Liver (tissue), 9 donors: ENCODE measurements around the gene BRAT1. TPM values are rescaled to one million over a fixed set of nuclear protein-coding genes. Genes with fewer than 3 reads are reported as not detected.

ENCODE experiments used
- DNase-seq: peaks from one replicate; pipeline ENCODE4 v3.0.0-alpha.2; 2017; ENCODE audit warnings: low spot score
- H3K27ac ChIP-seq, 2 donors: one replicate each; pipeline ENCODE4 v1.7.0; 2013; ENCODE audit warnings: inconsistent platforms in 2 of 2, low read length in 2 of 2, control low read depth in 1 of 2, low read depth in 1 of 2, mild to moderate bottlenecking in 1 of 2
- H3K27me3 ChIP-seq, 4 donors: one replicate each; pipeline versions ENCODE4 v1.6.1 to v1.7.0; 2013; ENCODE audit warnings: low read length in 3 of 4, inconsistent platforms in 1 of 4, mild to moderate bottlenecking in 1 of 4, moderate library complexity in 1 of 4; ENCODE audit not compliant: control insufficient read depth in 4 of 4, insufficient read depth in 4 of 4
- H3K36me3 ChIP-seq, 4 donors: one replicate each; pipeline versions ENCODE4 v1.6.1 to v1.7.0; 2013; ENCODE audit warnings: low read length in 3 of 4, mild to moderate bottlenecking in 3 of 4, low read depth in 1 of 4, moderate library complexity in 1 of 4; ENCODE audit not compliant: control insufficient read depth in 4 of 4, insufficient read depth in 3 of 4
- H3K4me1 ChIP-seq, 4 donors: one replicate each; pipeline versions ENCODE4 v1.6.1 to v1.7.0; 2013; ENCODE audit warnings: low read length in 3 of 4, mild to moderate bottlenecking in 3 of 4, moderate library complexity in 1 of 4; ENCODE audit not compliant: control insufficient read depth in 4 of 4, insufficient read depth in 4 of 4
- H3K4me3 ChIP-seq, 3 donors: one replicate each; pipeline versions ENCODE4 v1.6.1 to v1.7.0; 2013; ENCODE audit warnings: low read length in 3 of 3, control low read depth in 1 of 3, low read depth in 1 of 3, mild to moderate bottlenecking in 1 of 3
- H3K9ac ChIP-seq, 2 donors: one replicate each; pipeline ENCODE4 v1.7.0; 2013; ENCODE audit warnings: low read length in 2 of 2, mild to moderate bottlenecking in 2 of 2, moderate library complexity in 2 of 2, control low read depth in 1 of 2, low read depth in 1 of 2
- H3K9me3 ChIP-seq, 4 donors: one replicate each; pipeline versions ENCODE4 v1.6.1 to v1.7.0; 2013; ENCODE audit warnings: low read length in 3 of 4; ENCODE audit not compliant: control insufficient read depth in 4 of 4
- EGR1 ChIP-seq, 2 donors: IDR thresholded peaks; 2 replicates each; pipeline ENCODE4 v1.6.1; 2016 to 2018; ENCODE audit warnings: antibody characterized with exemption in 2 of 2, low read depth in 2 of 2
- FOXA1 ChIP-seq: IDR thresholded peaks from 2 replicates; pipeline ENCODE4 v1.6.1; 2016; ENCODE audit warnings: antibody characterized with exemption
- FOXA2 ChIP-seq: IDR thresholded peaks from 2 replicates; pipeline ENCODE4 v1.6.1; 2016; ENCODE audit warnings: antibody characterized with exemption
- HNF4A ChIP-seq, 2 donors: conservative IDR thresholded peaks; 2 replicates each; pipeline ENCODE4 v1.6.1; 2016; ENCODE audit warnings: antibody characterized with exemption in 2 of 2, mild to moderate bottlenecking in 2 of 2
- NR2F2 ChIP-seq: IDR thresholded peaks from 2 replicates; pipeline ENCODE4 v1.6.1; 2016; ENCODE audit warnings: antibody characterized with exemption
- RAD21 ChIP-seq, 2 donors: IDR thresholded peaks; 2 replicates each; pipeline ENCODE4 v1.6.1; 2016; ENCODE audit warnings: antibody characterized with exemption in 2 of 2, mild to moderate bottlenecking in 2 of 2
- YY1 ChIP-seq: IDR thresholded peaks from 2 replicates; pipeline ENCODE4 v1.6.1; 2016; ENCODE audit warnings: antibody characterized with exemption, mild to moderate bottlenecking
- WGBS: extraction: QIAGEN DNeasy Blood & Tissue Kit; methylation state at CpG from one replicate; pipeline ENCODE4 v1.1.7; 2013; 5-methylcytosine and 5-hydroxymethylcytosine counted together
- polyA plus RNA-seq, 2 donors: library from polyadenylated mRNA; stranded (reverse) in 1 of 2; unstranded in 1 of 2; fragments of 200-250 nt in 1 of 2; fragments of >200 nt in 1 of 2; fragmentation: Nextera tagmentation in 1 of 2; extraction: Ambion mirVana in 1 of 2; gene quantifications; one replicate each; pipeline versions ENCODE4 v1.2.1 to v1.2.3, GENCODE V29; 2013 to 2015
- total RNA-seq, 2 donors: library from RNA; depleted of rRNA; stranded (reverse); fragments of >200 nt; gene quantifications; one replicate each; pipeline ENCODE4 v1.2.3, GENCODE V29; 2014
- TF ChIP-seq, protein P1 (sequence below): IDR thresholded peaks from 2 replicates; pipeline ENCODE4 v1.6.1; 2016; ENCODE audit warnings: antibody characterized with exemption
- TF ChIP-seq, protein P2 (sequence below): IDR thresholded peaks from 2 replicates; pipeline ENCODE4 v1.6.1; 2016; ENCODE audit warnings: antibody characterized with exemption
- TF ChIP-seq, protein P3 (sequence below): IDR thresholded peaks from 2 replicates; pipeline ENCODE4 v1.6.1; 2016; ENCODE audit warnings: antibody characterized with exemption, mild to moderate bottlenecking
- TF ChIP-seq, protein P4 (sequence below): fragments of 150-350 bp; IDR thresholded peaks from 2 replicates; pipeline ENCODE4 v1.5.1; 2017; ENCODE audit warnings: improper control_type of control experiment, low read depth, low read length; ENCODE audit not compliant: missing input control
- donor health status: healthy.
- donor health status: healthy.
- donor health status: healthy.
- donor health status: healthy.
- donor health status: healthy.

The BRAT1 gene
- total and polyA plus RNA-seq, 4 donors = 10.0 to 20.7 (median 16.7) TPM

DNA sequence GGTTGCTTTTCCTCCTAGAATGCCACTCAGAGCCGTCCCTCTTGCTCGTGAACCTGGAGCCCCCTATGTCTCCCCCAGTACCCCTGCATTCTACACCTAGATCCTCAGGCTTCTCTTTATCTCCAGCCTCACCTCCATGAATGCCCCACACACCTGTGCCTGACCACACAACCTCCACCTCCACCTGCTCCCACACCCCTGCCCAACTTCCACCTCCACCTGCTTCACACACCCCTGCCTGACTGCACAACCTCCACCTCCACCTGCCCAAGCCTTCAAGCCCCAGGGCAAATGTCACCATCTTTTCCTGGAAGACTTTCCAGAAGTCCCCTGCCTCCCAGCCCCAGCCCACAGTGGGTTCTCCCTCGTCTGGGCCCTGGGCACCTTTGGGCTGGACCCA is 42.6 kb downstream of the BRAT1 start:
- Histone ChIP-seq H3K9ac (no peak overlapping the region), H3K9me3 (no peaks in the 10 kb centered on the region), H3K4me1 (peaks cover 0 to 11% (median 3%) of the 10 kb centered on the region in 4 donors), H3K4me3 (no peak overlapping the region), H3K27me3 (no peaks in the 10 kb centered on the region), H3K27ac (no peak overlapping the region), H3K36me3 (no peaks in the 10 kb centered on the region)
- no peak for TF ChIP-seq YY1
- no peak for TF ChIP-seq FOXA2
- TF ChIP-seq RAD21 (IDR thresholded peaks at IDR 0.05) = no peak
- TF ChIP-seq, protein P1, sequence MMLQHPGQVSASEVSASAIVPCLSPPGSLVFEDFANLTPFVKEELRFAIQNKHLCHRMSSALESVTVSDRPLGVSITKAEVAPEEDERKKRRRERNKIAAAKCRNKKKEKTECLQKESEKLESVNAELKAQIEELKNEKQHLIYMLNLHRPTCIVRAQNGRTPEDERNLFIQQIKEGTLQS = no peak
- TF ChIP-seq, protein P2, sequence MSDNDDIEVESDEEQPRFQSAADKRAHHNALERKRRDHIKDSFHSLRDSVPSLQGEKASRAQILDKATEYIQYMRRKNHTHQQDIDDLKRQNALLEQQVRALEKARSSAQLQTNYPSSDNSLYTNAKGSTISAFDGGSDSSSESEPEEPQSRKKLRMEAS = no peak
- 84% methylated on average over 3 of the region's 3 CpGs for WGBS
- DNase-seq = no peak

DNA sequence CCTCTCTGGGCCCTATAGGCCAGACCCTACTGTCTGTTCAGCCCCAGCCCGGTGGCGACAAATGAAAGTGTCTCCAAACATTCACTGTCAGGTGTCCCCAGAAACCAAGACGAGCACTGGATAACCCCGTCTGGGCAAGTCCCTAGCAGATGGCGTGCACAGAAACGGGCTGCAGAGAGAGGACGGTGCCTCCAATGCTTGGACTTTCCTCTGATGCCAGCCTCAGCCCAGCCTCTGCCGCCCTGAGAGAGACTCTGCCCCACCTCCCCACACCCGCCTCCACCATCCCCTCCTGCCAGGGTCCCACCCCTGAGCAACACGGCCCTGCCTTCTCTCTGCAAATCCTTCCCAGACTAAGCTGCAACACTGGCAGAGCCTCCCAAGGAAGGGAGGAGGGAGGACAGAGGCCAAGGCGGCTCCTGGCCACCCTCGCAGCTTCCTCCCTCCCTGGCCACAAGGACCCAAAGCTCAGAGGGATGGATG is 43.1 kb downstream of the BRAT1 start:
- WGBS = 57% methylated on average over 12 of the region's 12 CpGs
- peaks cover 0 to 11% (median 3%) of the 10 kb centered on the region in 4 donors for H3K4me1 ChIP-seq

More for the DNA sequence above, 43.1 kb downstream of the BRAT1 start:
- no peak overlapping the region for H3K4me3 ChIP-seq
- DNase-seq = no peak
- H3K36me3 ChIP-seq = no peaks in the 10 kb centered on the region
- no peaks in the 10 kb centered on the region for H3K9me3 ChIP-seq
- no peak overlapping the region for H3K9ac ChIP-seq
- H3K27ac ChIP-seq = peak overlapping the region; percentile 59 to 71
- TF ChIP-seq, protein P3, sequence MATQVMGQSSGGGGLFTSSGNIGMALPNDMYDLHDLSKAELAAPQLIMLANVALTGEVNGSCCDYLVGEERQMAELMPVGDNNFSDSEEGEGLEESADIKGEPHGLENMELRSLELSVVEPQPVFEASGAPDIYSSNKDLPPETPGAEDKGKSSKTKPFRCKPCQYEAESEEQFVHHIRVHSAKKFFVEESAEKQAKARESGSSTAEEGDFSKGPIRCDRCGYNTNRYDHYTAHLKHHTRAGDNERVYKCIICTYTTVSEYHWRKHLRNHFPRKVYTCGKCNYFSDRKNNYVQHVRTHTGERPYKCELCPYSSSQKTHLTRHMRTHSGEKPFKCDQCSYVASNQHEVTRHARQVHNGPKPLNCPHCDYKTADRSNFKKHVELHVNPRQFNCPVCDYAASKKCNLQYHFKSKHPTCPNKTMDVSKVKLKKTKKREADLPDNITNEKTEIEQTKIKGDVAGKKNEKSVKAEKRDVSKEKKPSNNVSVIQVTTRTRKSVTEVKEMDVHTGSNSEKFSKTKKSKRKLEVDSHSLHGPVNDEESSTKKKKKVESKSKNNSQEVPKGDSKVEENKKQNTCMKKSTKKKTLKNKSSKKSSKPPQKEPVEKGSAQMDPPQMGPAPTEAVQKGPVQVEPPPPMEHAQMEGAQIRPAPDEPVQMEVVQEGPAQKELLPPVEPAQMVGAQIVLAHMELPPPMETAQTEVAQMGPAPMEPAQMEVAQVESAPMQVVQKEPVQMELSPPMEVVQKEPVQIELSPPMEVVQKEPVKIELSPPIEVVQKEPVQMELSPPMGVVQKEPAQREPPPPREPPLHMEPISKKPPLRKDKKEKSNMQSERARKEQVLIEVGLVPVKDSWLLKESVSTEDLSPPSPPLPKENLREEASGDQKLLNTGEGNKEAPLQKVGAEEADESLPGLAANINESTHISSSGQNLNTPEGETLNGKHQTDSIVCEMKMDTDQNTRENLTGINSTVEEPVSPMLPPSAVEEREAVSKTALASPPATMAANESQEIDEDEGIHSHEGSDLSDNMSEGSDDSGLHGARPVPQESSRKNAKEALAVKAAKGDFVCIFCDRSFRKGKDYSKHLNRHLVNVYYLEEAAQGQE = no peak
- TF ChIP-seq NR2F2 (no peak), FOXA1 (no peak), HNF4A (conservative IDR thresholded peaks at IDR 0.05) (no peak), RAD21 (IDR thresholded peaks at IDR 0.05) (no peak), EGR1 (IDR thresholded peaks at IDR 0.05; ENCODE audit: low read depth in 2 of 2) (no peak)
- TF ChIP-seq, protein P1 = no peak
- TF ChIP-seq, protein P4, sequence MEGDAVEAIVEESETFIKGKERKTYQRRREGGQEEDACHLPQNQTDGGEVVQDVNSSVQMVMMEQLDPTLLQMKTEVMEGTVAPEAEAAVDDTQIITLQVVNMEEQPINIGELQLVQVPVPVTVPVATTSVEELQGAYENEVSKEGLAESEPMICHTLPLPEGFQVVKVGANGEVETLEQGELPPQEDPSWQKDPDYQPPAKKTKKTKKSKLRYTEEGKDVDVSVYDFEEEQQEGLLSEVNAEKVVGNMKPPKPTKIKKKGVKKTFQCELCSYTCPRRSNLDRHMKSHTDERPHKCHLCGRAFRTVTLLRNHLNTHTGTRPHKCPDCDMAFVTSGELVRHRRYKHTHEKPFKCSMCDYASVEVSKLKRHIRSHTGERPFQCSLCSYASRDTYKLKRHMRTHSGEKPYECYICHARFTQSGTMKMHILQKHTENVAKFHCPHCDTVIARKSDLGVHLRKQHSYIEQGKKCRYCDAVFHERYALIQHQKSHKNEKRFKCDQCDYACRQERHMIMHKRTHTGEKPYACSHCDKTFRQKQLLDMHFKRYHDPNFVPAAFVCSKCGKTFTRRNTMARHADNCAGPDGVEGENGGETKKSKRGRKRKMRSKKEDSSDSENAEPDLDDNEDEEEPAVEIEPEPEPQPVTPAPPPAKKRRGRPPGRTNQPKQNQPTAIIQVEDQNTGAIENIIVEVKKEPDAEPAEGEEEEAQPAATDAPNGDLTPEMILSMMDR = no peak
- H3K27me3 ChIP-seq = no peaks in the 10 kb centered on the region
